HepG2 (cell line): Measurements from ENCODE around the gene CDT1. TPM values are rescaled to one million over a fixed set of nuclear protein-coding genes. Genes with fewer than 3 reads are reported as not detected.

Source experiments
- BCL3 ChIP-seq: sonication (generic); formaldehyde crosslinking; IDR thresholded peaks from 2 replicates; pipeline ENCODE4 v1.5.1; 2020; ENCODE audit warnings: mild to moderate bottlenecking, missing genetic modification reagents, moderate library complexity
- GFI1 ChIP-seq: sonication (generic); formaldehyde crosslinking; IDR thresholded peaks from 2 replicates; pipeline ENCODE4 v1.5.0; 2020; ENCODE audit warnings: missing genetic modification reagents, mild to moderate bottlenecking, borderline replicate concordance
- GLI4 ChIP-seq: sonication (generic); formaldehyde crosslinking; IDR thresholded peaks from 2 replicates; pipeline ENCODE4 v1.5.1; 2020; ENCODE audit warnings: missing genetic modification reagents, mild to moderate bottlenecking, moderate library complexity, borderline replicate concordance
- HNF1A ChIP-seq, 2 experiments: sonication (generic) in 1 of 2; formaldehyde crosslinking in 1 of 2; IDR thresholded peaks; 2 replicates each; pipeline versions ENCODE4 v1.4.0 to v1.6.1; 2016 to 2020; ENCODE audit warnings: borderline replicate concordance in 1 of 2, low read depth in 1 of 2, mild to moderate bottlenecking in 1 of 2, missing genetic modification reagents in 1 of 2
- KDM4B ChIP-seq: sonication (generic); formaldehyde crosslinking; IDR thresholded peaks from 2 replicates; pipeline ENCODE4 v1.4.0; 2020; ENCODE audit warnings: missing genetic modification reagents
- SKI ChIP-seq: fragments of 450-650 bp; IDR thresholded peaks from one replicate; pipeline ENCODE4 v1.6.1; 2018; ENCODE audit warnings: mild to moderate bottlenecking; ENCODE audit not compliant: partially characterized antibody
- SMC3 ChIP-seq: IDR thresholded peaks from 2 replicates; pipeline ENCODE4 v1.6.1; 2011; ENCODE audit warnings: low read length, improper control_type of control experiment
- SMYD3 ChIP-seq: sonication (generic); formaldehyde crosslinking; IDR thresholded peaks from 2 replicates; pipeline ENCODE4 v1.8.1; 2023; ENCODE audit warnings: mild to moderate bottlenecking, missing genetic modification reagents
- SRY ChIP-seq: sonication (generic); formaldehyde crosslinking; IDR thresholded peaks from 2 replicates; pipeline ENCODE4 v1.8.0; 2022; ENCODE audit warnings: mild to moderate bottlenecking, missing genetic modification reagents
- TBL1XR1 ChIP-seq: fragments of 150-350 bp; IDR thresholded peaks from 2 replicates; pipeline ENCODE4 v1.6.1; 2014; ENCODE audit warnings: borderline replicate concordance, low read length; ENCODE audit not compliant: partially characterized antibody
- ZBTB38 ChIP-seq: sonication (generic); formaldehyde crosslinking; IDR thresholded peaks from 2 replicates; pipeline ENCODE4 v1.5.1; 2020; ENCODE audit warnings: mild to moderate bottlenecking, missing genetic modification reagents
- ZNF10 ChIP-seq: sonication (generic); formaldehyde crosslinking; IDR thresholded peaks from 2 replicates; pipeline ENCODE4 v1.4.0; 2020; ENCODE audit warnings: mild to moderate bottlenecking, low read depth, missing genetic modification reagents, borderline replicate concordance
- ZNF326 ChIP-seq: sonication (generic); formaldehyde crosslinking; IDR thresholded peaks from 2 replicates; pipeline ENCODE4 v1.4.0; 2020; ENCODE audit warnings: missing genetic modification reagents, borderline replicate concordance
- ZNF776 ChIP-seq: sonication (generic); formaldehyde crosslinking; IDR thresholded peaks from 2 replicates; pipeline ENCODE4 v1.4.0; 2020; ENCODE audit warnings: mild to moderate bottlenecking, missing genetic modification reagents
- ZNF83 ChIP-seq: sonication (generic); formaldehyde crosslinking; IDR thresholded peaks from 2 replicates; pipeline ENCODE4 v1.4.0; 2020; ENCODE audit warnings: missing genetic modification reagents, mild to moderate bottlenecking, borderline replicate concordance
- ZNF839 ChIP-seq: sonication (generic); formaldehyde crosslinking; IDR thresholded peaks from 2 replicates; pipeline ENCODE4 v1.4.0; 2020; ENCODE audit warnings: missing genetic modification reagents, mild to moderate bottlenecking, borderline replicate concordance
- ZXDC ChIP-seq: sonication (generic); formaldehyde crosslinking; IDR thresholded peaks from 2 replicates; pipeline ENCODE4 v1.5.0; 2020; ENCODE audit warnings: mild to moderate bottlenecking, missing genetic modification reagents
- ZZZ3 ChIP-seq: sonication (generic); formaldehyde crosslinking; IDR thresholded peaks from 2 replicates; pipeline ENCODE4 v1.4.0; 2020; ENCODE audit warnings: missing genetic modification reagents, mild to moderate bottlenecking, borderline replicate concordance
- polyA plus RNA-seq, 8 experiments: library from polyadenylated mRNA; depleted of rRNA in 3 of 8; stranded (reverse) in 7 of 8; unstranded in 1 of 8; fragments of >200 nt; fragmentation: Illumina TruSeq in 4 of 8; extraction: Trizol in 4 of 8; gene quantifications; 2 replicates each; pipeline versions ENCODE4 v1.2.1 to v1.2.3, GENCODE V29; 2011 to 2016; ENCODE audit warnings: low read depth in 4 of 8, missing spikeins in 1 of 8, mixed read lengths in 1 of 8; ENCODE audit not compliant: insufficient read depth in 1 of 8
- total RNA-seq, 5 experiments: library from RNA; depleted of rRNA; stranded (reverse); fragments of >200 nt; fragmentation: Illumina TruSeq; extraction: Trizol; gene quantifications; 2 replicates each; pipeline ENCODE4 v1.2.3, GENCODE V29; 2016; ENCODE audit warnings: low read depth in 1 of 5

The CDT1 gene
- total and polyA plus RNA-seq, 2 of the 13 experiments (the other 11 are each of a cell fraction or from before 2014, with no cell fraction given) = 23.1 to 23.8 TPM

GRCh38 chr16:88803264-88803987 is at the start of gene CDT1 (continued):
- TF ChIP-seq TBL1XR1 = no peak
- TF ChIP-seq GFI1 (CRISPR knock-in tag) = peak; percentile 68; the same call in 1 of the 2 replicates
- peak; percentile 52; the same call in 1 of the 2 replicates for TF ChIP-seq SRY (CRISPR knock-in tag)
- no peak for TF ChIP-seq ZNF326
- TF ChIP-seq ZXDC (CRISPR knock-in tag) = peak; percentile 62; the same call in 1 of the 2 replicates
- TF ChIP-seq ZNF776 (CRISPR knock-in tag) = peak; percentile 87
- no peak for TF ChIP-seq ZZZ3 (CRISPR knock-in tag)
- TF ChIP-seq BCL3 (CRISPR knock-in tag) = peak; percentile 72; the same call in 1 of the 2 replicates
- TF ChIP-seq ZBTB38 (CRISPR knock-in tag) = no peak; the same call in 1 of the 2 replicates
- no peak for TF ChIP-seq KDM4B (CRISPR knock-in tag)
- TF ChIP-seq ZNF10 (CRISPR knock-in tag) = no peak
- no peak for TF ChIP-seq SMC3
- TF ChIP-seq GLI4 (CRISPR knock-in tag) = no peak
- 0 out of 2 replicates have a peak, but pooled peaks have one; percentile 35 for TF ChIP-seq ZNF83 (CRISPR knock-in tag)
- TF ChIP-seq HNF1A (IDR thresholded peaks at IDR 0.05; ENCODE audit: low read depth) = no peak
- TF ChIP-seq HNF1A (CRISPR knock-in tag; IDR thresholded peaks at IDR 0.05; ENCODE audit: borderline replicate concordance) = 0 out of 2 replicates have a peak, but pooled peaks have one; percentile 43
- no peak for TF ChIP-seq SKI
- no peak for TF ChIP-seq SMYD3 (CRISPR knock-in tag)
- no peak for TF ChIP-seq ZNF839 (CRISPR knock-in tag)
